ENCODE results near the gene KCNG4.

The KCNG4 gene, protein sequence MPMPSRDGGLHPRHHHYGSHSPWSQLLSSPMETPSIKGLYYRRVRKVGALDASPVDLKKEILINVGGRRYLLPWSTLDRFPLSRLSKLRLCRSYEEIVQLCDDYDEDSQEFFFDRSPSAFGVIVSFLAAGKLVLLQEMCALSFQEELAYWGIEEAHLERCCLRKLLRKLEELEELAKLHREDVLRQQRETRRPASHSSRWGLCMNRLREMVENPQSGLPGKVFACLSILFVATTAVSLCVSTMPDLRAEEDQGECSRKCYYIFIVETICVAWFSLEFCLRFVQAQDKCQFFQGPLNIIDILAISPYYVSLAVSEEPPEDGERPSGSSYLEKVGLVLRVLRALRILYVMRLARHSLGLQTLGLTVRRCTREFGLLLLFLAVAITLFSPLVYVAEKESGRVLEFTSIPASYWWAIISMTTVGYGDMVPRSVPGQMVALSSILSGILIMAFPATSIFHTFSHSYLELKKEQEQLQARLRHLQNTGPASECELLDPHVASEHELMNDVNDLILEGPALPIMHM

DNA sequence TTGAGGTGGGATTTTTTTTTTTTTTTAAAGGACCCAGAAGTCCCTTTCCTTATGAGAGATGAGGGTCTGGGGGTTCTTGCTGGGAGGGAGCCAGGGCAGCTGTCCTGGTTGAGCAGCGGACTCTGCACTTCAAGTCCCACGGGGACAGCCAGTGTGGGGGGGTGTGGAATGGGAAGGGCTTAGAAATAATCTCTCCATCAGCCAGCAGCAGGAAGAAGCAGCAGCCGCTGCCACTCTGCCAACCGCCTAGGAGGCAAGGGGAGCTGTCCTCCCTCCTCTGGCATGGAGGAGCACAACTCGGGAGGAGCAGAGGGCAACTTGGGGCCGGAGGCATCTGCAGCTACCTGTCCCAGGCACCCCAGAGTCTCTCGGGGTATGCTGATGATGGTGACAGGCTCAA, at the start of gene KCNG4:
Gene KCNG4 (minus strand): TSS at position 104 of the 400 bp plus-strand sequence. CDS start 2,527 bp downstream, outside the sequence.
- no peak for DNase-seq (ENCODE audit: low read depth)

DNA sequence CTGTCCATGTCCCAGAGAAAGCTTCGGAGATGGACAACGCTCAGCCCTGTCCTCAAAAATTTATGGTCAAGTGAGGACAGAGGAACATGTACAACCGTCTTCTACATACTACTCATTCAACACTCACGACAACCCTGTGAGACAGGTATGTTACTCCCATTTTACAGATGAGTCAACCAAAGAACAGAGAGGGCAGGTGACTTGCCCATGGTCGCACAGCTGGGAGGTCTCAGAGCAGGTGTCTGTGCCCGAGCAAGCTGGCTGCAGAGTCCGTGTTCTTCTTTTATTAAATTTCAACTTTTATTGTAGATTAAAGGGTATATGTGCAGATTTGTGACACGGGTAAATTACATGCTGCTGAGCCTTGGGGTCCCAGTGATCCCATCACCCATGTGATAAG, 49.1 kb upstream of the KCNG4 start:
- no peak for DNase-seq (ENCODE audit: low read depth)

DNA sequence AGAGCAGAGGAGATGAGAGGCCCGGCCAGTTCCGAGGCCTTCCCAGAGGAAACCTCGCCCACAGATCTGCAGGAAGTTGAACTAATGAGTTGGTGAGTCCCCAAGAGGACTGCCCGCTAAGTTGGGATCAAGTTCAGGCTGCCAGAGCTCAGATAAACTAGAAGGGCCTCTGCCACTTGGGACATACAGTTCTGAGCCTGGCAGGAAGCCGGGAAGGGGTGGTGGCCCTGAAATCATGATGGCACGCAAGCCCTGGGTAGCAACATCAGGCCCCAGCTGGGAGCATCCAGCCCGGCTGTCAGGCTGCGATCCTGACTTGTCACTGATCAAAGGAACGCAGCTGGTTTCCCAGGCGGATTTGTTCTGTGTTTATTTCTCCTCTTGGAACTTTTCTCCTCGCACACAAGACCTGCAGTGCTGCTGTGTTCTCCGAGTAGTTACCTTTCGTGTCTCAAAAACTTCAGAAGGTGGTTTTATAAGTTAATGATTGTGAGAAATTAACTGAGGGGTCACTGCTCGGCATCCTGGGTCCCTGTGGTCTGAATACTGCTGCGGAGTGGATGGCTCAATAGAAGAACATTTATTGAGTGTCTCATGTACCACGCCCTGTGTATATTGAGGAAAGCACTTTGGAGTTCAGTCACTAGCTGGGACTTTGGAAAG, 46.9 kb upstream of the KCNG4 start:
- no peak for DNase-seq (ENCODE audit: low read depth)

DNA sequence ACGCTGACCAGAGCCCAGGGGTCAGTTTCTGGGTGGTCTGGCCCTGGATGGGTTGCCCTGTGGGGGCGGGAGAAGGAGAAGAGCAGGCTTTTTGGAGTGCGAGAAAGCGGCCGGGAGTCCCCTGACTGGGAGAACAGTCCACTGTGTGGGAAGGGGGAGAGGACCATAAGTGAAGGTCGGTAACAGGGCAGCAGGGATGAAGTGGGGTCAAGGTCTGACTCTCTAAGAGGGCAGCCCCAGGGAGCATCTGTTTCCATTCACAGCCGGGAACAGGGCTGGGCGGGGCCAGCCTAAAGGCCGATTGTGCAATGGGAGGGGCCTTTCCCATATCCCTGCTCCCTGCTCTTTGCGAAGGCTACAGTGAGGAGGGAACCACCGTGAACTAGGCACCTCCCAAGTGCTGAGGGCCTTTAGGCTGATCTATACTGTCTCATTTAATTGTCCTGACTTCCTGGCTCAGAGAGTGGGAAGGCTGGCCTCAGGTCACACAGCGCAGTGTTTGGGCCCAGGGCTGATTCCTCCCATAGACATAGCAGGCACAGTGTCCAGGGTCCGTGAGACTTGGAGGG, 44.4 kb upstream of the KCNG4 start:
- no peak for DNase-seq (ENCODE audit: low read depth)

DNA sequence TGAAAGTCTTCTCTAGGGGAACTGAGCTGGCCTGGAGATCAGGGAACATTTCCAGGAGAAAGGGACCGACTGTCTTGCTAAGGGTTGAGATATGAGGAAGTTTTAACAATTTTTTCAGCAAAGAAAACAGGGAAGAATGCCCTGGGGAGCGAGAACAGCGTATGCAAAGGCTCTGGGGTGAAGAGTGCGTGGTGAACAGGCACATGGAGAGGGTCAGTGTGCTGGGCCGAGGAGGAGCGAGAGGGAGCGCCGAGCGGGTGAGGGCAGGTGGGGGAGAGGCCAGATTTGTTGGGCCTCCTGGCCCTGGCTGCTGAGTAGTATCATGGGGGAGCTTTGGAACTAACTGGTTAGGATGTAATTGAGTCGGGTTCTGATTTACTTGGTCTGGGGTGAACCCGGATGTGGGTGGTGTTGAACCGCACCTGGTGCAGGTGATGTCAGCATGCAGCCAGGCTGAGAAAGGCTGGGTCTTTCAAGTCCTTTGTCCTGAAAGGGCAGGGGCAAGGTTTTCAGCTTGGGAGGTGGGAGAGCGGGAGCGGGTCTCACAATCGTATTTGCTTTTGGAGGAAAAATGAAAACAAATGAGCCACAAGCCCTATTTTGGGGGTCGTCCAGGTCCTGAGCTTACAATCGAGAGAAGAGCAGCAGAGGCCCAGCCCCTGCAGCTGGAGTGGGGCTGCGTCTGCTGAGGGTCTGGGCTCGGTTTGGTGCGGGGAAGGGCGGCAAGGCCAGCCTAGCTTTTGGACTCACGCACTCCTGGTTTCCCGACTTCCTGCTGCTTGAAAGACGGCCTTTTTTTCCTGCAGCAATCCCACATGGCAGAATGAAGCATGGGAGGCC, 43.7 kb upstream of the KCNG4 start:
- no peak for DNase-seq (ENCODE audit: low read depth)

DNA sequence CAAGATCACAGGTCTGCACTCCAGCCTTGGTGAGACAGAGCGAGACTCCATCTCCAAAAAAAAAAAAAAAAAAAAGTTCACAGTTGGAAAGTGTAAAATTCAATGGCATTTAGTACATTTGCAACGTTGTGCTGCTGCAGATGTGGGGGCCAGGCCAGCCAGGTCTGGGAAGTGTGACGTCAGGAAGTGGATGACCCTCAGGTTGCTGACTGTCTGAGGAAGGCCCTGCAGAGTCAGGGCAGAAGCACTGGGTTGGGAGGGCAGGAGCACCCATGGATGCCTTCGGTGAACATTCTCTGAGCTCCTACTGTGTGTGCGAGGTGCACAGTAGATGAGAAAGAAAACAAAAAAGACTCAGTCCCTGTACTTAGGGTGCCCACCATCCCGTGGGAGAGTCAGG, 42.7 kb upstream of the KCNG4 start:
- DNase-seq (ENCODE audit: low read depth) = no peak

DNA sequence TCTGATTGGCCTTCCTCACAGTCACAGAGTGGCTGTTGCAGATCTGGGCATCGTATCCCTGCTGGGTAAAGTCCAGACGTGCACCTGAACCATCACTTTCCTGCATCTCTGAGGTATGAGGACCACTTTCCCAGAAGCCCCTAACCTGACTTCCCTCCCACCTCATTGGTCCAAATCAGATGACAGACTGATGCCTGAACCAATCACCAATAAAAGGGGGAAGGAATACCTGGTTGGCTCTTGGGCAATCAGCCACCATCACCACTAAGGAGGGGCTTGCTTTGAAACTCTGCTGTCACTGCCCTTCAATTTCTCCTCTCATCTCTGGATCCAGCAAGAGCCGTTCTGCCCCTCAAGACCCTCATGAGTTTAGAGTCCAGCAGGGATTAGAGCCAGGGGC, 41.3 kb upstream of the KCNG4 start:
- DNase-seq (ENCODE audit: low read depth) = no peak

DNA sequence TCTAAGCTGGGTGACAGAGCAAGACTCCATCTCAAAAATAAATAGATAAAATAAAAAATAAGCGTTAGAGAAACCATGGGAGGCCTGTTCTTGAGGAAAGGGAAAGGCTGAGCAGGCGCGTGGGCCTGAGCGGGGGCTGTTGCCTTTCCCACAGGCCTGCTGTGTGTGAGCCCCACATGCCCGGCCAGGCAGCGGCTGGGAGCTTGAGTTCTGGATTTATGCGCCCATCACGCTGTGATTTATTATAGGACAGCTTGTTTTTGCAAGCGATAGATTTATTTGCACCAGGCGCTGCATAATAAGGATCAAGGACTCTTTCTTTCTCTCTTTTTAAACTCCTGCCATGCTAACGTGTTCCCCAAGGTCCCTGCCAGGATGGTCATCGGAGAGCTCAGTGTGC, 40.1 kb upstream of the KCNG4 start:
- no peak for DNase-seq (ENCODE audit: low read depth)

DNA sequence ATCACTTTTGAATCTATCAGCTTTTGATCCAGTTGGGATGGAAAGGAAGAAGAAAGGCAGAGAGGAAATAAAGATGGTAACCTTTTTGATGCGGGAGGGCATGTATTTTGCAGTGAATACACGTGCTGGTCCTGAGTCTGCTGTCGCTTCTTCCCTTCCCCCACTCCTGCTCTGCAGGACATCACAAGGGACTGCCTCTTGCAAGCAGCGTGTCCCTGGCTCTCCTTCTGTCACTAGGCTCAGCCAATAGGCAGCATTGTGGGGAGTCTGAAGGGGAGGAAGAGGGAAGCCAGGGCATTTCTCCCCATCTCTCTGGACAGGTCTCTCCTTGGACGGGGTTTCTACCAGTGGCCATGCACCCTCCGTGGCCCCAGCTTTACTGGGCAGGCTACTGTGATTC, 39.2 kb upstream of the KCNG4 start:
- DNase-seq (ENCODE audit: low read depth) = no peak

DNA sequence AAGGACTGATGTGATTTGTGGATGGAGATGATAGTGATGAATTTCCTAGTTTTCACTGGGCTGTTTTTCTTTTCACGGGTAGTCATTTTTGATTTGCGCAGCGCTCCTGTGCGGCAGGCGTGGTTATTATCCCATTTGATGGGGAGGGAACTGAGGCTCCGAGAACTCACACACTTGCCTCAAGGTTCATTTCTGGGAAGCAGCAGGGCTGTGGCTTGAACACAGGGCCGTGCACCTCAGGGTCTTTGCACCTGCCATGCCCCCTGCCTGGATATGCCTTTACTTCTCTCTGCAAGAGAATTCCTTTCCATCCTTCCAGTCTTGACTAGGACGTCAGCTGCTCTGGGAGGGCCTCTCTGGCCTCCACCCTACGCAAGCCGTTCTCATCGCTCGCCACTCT, 38.5 kb upstream of the KCNG4 start:
- DNase-seq (ENCODE audit: low read depth) = no peak

DNA sequence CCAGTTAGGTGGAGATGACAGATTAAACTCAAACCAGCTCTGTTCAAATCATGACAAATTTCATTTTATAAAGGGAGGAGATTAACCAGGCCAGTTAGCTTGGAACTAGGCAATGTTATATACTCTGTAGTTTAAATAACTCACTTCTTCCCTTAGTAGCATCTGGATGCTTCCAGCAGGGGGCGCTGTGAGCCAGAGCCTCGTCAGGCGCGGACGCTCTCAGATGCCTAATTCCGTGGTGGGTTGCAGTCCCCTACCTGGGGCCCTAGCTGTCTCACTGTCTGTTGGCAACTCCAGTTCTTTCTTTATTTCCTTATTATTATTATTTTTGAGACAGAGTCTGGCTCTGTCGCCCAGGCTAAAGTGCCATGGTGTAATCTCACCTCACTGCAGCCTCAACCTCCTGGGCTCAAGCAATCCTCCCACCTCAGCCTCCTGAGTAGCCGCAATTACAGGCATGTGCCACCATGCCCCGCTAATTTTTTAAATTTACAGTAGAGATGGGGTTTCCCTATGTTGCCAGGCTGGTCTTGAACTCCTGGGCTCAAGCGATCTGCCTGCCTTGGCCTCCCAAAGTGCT, 37.5 kb upstream of the KCNG4 start:
- DNase-seq (ENCODE audit: low read depth) = peak; percentile 58

DNA sequence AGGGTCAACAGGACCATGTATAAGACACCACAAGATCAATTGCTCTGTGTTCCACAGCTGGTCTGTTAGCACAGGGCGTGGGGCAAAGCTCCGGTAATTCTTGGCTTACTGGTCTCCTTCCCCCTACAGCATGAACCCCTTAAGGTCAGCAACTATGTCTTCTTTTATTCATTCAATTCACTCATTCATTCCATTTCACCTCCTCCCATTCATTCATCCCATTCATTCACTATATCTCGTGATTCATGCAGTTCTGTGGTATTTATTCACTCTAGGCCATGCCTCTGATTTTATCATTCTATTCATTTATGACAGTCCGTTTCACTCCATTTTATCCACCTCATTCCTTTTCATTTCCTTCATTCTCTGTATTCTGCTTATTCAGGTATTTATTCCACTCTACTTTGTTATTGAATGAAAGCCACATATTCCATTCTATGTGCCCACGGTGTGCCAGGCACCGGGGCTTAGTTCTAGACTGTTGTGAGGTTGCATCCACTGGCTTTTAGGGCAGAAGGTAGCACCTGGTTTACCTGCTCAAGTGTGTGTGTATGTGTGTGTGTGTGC, 35.9 kb upstream of the KCNG4 start:
- DNase-seq (ENCODE audit: low read depth) = no peak

DNA sequence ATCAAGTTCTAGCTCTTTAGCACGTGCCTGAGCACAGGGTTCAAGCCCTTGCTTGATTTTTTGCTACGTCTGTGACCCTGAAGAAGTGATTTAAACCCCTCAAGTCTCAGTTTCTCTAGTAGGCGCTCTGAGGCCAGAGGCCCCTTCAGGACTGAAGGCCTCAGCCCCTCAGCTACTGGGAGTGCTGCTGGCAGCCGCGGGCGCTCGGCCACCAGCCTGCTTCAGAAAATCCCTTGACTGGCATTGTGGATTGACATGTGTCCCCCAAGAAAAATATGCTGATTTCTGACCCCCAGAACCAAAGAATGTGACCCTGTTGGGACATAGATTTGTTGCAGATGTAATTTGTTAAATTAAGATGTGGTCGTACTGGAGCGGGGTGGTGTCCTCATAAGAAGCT, 34.7 kb upstream of the KCNG4 start:
- no peak for DNase-seq (ENCODE audit: low read depth)

DNA sequence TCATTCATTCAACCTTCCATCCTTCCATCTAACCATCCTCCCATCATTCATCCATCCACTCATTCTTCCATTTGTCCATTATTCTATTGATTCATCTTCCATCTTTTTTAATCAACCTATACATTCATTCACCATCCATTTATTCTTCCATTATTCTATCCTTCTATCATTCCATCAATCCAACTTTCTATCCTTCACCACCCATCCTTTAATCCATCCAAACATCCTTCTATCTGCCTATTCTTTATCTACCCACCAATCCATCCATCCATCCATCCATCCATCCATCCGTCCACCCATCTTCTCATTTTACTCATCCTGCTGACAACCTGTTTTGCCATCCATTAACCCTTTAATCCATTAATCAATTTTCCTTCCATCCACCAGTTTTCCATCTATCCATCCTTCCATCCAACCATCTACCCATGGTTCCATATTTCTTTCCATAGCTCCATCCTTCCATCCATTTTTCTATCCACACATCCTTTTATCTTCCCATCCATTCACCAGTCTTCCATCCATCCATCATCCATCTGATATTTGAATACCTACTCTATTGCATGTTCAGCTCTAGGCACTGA, 33.0 kb upstream of the KCNG4 start:
- no peak for DNase-seq (ENCODE audit: low read depth)

DNA sequence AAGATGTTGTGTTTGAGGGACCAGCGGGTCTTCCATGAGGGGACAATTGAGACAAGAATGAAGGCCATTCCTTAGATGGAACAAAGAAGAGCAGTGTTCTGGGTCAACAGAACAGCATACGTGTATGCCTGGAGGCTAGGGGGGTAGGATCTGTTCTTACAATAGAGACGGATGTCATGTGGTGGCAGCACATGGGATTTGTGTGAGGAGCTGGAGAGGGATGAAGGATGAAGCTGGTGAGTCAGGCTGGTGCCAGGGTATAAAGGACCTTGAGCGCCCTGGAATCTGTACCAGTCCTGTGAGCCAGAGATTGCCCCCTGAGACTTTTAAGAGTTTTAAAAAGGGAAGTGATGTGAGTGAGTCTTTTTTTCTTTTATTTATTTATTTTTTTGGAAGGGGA, 32.1 kb upstream of the KCNG4 start:
- DNase-seq (ENCODE audit: low read depth) = no peak

DNA sequence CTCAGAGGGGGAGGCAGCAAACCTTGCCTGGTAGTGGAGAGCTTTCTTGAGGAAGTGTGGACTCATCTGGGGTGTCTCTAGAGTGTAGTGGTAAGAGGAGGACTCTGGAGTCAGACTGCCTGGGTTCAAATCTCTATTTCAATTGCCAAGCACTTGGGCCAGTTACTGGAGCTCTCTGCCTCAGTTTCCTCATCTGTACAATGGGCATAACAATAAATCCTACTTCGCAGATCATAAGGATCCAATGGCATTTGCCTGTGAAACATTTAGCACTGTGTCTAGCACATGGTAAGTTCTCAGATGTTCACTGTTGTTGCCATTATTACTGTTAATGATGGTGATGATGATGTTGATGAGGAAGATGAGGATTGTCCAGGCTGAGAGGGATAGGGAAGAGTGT, 31.2 kb upstream of the KCNG4 start:
- DNase-seq (ENCODE audit: low read depth) = no peak

DNA sequence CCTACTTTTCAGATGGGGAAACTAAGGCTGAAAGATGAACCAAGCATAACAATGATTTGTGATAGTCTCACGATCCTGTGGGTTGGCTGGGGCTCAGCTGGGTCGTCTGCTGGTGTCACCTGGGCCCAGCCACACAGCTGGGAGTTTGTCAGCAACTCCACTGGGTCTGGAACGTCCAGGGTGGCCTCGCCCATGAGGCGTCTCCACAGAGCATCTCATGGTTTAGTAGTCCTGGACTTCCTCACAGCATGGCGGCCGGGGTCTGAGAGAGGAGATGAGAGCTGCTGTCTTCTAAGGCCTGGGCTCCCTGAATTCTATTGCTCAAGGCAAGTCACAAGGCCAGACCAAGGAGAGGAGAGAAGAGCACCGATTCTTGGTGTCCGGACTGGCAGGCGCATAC, 30.7 kb upstream of the KCNG4 start:
- DNase-seq (ENCODE audit: low read depth) = no peak

DNA sequence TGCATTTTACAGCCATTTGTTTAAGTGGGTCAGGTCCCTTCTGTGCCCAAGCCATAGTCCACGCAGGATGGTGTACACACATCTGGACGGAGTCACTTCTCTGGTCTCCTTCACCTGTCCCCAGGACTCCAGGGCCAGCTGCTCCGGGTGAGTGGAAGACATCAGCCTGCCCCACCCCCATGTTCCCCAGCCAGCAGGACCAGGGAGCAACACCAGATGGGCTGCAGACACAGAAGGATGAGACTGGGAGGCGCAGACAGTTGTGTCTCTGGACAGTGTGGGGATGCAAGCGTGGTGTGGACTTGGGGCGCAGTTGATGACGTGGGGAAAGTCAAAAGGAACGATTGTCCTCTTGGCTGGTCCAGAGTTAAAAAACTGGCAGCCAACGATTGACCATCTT, 30.3 kb upstream of the KCNG4 start:
- DNase-seq (ENCODE audit: low read depth) = no peak

DNA sequence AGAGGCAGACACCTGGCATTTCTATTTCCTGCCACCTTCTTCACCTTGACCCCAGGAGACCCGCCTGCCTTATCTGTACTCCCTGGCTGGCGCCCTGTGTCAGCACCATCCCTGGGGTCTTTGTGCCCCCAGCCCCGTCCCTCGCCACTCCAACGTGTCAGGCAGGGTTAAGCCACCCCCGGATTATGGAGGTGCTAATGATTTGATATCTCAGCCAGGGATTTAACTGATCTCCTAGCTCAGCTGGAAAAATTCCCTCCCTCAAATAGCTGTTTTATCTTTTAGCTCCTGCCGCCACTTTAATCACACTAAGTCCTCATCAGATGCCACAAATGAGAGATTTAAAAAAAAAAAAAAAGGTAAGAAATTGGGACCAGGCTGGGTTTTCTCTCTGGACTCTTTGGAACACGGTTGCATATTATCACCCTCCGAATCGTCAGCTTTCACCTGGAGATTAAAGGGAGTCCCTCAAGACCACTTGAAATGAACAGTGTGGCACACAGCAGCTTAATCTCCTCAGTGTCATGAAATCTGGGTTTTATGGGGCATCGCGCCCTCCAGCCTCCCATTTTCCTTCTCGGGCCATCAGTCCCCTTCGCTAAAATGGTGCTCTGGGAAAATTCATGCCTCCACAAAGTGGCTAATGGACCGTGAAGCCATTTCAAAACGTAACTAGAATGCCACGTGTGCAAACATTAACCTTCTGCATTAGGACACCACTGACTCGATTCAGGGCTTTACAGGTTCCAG, 28.7 kb upstream of the KCNG4 start:
- DNase-seq (ENCODE audit: low read depth) = no peak

DNA sequence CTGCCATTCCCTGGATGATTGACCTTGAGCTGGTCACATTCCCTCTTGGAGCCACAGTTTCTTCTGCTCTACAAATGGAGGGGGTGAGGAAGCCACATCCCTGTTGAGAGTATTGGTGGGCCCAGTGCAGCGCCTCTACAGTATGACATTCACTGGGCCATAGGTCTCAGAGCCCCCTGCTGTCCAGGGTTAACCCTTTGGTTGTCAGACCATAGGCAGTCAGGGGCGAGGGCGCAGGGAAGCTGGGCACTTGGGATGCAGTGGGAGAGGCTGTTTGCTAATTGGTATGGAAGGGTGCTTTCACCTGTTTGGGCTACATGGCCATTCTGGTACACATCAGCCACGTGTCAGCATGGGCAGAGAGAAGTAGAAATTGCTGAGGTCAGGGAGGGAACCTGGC, 27.6 kb upstream of the KCNG4 start:
- DNase-seq (ENCODE audit: low read depth) = no peak

DNA sequence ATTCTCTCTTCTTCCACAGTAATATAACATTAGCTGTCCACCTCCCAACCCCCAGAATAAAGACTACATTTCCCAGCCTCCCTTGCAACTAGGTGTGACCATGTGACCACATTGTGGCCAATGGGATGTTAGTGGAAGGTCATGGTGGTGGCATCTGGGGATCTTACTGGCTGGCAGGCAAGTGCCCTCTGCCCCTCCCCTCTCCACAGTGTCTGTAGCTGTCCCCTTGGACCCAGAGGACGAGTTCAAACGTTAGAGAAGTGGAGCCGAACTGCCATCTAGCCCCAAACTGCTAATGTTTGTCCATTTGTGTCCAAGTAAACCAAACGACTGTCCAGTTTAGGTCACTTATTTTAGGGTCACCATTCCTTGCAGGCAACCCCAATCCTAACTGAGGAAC, 26.6 kb upstream of the KCNG4 start:
- no peak for DNase-seq (ENCODE audit: low read depth)

Data from stimulated activated CD8-positive, alpha-beta memory T cell treated with anti-CD3 and anti-CD28 coated beads, Interleukin-4, amount 100 ng/mL, for 24 hours (primary cell).